Lower leg skin (tissue), 3 donors: ENCODE results near the gene SIGLEC1.

Experiments
- CTCF ChIP-seq, 3 donors: fragments of 450-650 bp; IDR thresholded peaks; one replicate each; pipeline ENCODE4 v1.5.1; 2016; ENCODE audit warnings: antibody characterized with exemption in 3 of 3, mild to moderate bottlenecking in 3 of 3, moderate library complexity in 2 of 3
- POLR2A ChIP-seq, 2 donors: fragments of 450-650 bp; IDR thresholded peaks; one replicate each; pipeline ENCODE4 v1.6.1; 2016 to 2017; ENCODE audit warnings: antibody characterized with exemption in 2 of 2, mild to moderate bottlenecking in 1 of 2, moderate library complexity in 1 of 2

- TF ChIP-seq CTCF (IDR thresholded peaks at IDR 0.05) (no peak), POLR2A (IDR thresholded peaks at IDR 0.05) (no peak)
These were observed 34.2 kb downstream of the SIGLEC1 start for GRCh38 chr20:3678198-3678597.
